ENCODE measurements around the gene ARAP2.

The ARAP2 gene

DNA sequence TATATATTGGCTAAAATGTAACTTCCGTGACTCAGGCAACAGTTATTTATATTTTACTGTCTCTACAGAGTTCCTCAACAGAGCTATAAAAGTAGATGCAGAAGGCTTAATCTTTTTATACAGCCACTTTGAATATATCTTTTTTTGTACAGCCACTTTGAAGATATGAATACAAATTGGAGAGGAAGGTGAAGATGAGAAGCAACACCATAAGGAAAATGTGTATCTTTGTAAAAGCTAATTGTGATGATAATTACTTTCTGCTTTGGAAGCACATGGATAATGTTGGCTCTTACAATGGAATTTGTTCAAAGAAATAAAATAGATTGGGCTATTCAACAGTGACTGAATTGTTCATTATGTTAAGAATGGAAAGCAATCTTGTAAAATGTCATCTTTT, 205.8 kb downstream of the ARAP2 start:
- no peak for DNase-seq

DNA sequence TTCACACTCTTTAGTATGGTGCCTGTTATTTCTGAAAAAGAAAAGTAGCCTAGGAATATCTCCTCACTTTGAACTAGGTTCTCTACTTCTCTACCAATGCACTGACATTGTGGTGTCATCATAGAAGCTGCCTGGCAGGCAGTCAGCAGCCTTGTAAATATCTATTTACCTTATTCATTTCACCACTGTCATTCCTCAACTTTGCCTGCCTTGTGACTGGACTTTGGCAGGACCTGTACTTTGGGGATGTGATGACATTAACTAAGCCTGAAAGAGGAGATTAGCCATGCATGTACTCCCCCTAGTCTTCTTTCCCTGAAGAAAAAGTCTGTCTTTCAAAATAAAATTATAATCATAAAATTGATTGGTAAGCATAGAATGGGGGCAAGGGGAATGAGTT, 207.2 kb downstream of the ARAP2 start:
- DNase-seq: no peak

DNA sequence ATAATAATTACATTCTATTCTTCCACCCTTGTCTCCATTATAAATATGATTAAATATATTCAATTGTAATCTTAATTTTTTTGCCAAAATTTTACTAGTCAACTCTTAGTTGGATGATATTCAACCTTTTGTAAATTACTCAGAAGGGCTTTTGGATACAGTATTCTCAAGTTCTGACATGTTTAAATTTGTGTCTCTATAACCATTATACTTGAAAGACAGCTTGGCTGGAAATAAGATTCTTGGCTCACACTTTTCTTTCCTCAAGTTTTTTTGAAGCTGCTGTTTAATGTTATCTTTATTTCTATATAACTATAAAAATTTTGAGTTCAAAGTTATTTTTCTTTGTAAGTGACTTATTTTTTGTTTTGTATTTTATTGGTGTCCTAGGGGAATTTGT, 214.4 kb downstream of the ARAP2 start:
- DNase-seq: no peak

DNA sequence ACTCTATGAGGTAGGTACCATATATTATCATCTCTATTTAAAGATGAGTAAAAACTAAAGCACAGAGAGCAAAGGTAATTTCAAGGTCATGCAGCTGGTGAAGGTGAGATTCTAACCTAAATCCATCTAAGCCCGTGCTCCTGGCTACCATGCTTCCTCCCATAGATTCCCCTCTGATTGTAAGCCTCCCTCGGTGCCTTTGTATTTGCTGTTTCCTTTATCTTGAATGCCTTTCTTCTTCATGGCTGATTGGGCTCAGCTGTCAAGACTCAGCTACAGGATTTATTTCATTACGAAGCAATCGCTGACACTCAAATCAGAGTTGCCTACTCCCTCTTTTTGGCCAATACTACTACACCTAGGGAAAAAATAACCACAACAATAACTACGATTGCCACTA, 217.1 kb downstream of the ARAP2 start:
- DNase-seq: no peak

DNA sequence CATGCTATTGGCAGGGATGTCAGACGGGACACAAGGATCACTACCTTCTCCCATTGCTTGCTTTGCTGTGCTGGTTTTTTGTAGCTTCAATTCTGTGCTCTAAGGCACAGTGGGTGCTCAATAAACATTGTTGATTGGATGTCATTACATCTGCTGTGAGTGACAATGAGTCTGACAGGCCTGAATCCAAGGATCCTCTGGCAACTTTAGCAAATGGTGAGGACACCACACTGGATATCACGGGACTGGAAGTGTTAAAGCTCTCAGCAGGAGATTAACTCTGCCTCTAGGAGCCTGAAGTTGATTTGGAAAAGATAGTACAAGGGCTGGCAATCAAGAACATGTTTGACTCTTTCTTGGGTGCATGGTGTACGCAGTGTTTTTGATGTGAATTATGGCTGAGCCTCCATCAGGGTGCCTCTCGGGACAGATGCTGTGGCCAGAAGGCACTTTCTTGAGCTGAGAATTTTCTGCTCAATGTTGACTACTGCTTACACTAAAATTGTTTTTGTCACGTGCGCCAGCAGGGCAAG, 217.9 kb downstream of the ARAP2 start:
- DNase-seq: no peak

DNA sequence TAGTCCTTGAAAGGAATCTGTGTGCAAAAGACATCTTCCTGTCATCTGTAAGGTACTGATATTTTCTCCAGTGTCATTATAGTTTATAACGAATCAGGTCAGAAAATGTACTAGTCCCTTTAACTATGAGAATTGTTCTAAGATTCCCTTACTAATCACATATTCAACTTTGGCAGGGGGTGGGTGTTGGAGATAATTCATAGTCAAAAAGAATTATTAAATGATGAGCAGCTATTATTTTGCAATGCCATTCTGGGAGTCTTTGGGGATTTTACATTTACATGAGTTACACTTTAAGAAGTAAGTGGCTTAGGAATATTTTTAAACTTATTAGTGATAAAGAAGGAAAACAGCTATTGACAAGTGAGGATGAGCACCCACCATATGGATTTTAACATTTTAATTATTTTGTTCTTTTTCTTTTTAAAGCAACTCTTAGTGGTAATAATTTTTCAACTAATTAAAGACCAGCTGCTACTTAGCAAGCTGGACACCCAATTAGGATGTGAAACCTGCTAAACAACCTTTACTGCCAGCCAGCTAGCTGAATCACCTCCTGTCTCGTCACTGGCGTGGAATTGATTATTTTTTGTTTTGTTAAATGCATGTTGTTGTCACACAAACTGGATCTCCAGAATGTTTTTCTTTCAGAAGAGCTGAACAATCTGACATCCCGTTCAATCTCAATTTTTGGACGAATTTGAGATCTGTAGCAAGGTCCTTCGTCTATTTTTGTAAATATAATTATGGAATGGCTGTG, 219.2 kb downstream of the ARAP2 start:
- DNase-seq: peak; percentile 56

DNA sequence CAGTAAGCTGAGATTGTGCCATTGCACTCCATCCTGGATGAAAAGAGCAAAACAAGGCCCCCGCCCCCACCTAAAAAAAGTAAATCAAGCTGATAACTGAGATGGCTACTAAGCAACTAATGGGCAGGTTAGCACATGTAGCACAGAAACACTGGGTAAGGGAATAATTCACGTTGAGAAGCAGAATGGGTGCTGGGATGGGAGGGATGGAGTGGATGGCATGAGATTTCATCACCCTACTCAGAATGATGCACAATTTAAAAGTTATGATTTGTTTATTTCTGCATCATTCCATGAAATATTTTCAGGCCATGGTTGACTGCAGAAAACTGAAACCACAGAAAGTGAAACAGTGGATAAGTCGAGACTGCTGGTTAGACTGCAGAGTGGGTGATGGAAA, 224.0 kb downstream of the ARAP2 start:
- DNase-seq: no peak
